ENCODE data around the gene PNP.
"Not testable (repeated sequence)": the region's sequence is repeated elsewhere in the genome, so short reads cannot be mapped to it uniquely, and the experiment has no call there.

PNP gene

GRCh38 chr14:20469242-20469889, at the start of gene PNP:
PNP (plus strand) TSS chr14:20469406; CDS start chr14:20469525, 119 bp downstream.
- peak; percentile 94 for DNase-seq

- DNase-seq, result no peak
Measured at GRCh38 chr14:20419419-20419818, 49.8 kb upstream of the PNP start.

GRCh38 chr14:20421267-20421666, 47.9 kb upstream of the PNP start:
- no peak for DNase-seq

DNA sequence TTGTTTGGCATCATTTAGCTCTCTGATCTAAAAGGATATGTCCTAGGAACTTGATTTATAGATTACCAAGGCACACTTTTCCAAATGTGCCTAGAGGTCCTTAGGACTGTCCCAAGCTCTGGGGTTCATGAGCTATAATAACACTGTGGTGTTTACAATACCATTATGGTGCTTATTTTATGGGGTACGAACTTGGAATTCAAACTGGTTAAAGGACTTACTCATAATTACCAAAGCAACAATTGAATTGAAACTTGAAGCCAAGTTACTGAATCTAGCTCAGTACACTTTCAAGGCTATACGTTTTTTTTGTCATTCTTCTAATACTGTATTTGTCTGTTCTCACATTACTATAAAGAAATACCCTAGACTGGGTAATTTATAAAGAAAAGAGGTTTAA, 46.3 kb upstream of the PNP start:
- DNase-seq, result no peak

GRCh38 chr14:20424851-20425250, 44.4 kb upstream of the PNP start:
- DNase-seq, result no peak

GRCh38 chr14:20427231-20428009, 41.8 kb upstream of the PNP start:
- no peak for DNase-seq

GRCh38 chr14:20428010-20428365, 41.2 kb upstream of the PNP start:
- DNase-seq, result no peak

GRCh38 chr14:20428802-20429201, 40.4 kb upstream of the PNP start:
- no peak for DNase-seq

DNA sequence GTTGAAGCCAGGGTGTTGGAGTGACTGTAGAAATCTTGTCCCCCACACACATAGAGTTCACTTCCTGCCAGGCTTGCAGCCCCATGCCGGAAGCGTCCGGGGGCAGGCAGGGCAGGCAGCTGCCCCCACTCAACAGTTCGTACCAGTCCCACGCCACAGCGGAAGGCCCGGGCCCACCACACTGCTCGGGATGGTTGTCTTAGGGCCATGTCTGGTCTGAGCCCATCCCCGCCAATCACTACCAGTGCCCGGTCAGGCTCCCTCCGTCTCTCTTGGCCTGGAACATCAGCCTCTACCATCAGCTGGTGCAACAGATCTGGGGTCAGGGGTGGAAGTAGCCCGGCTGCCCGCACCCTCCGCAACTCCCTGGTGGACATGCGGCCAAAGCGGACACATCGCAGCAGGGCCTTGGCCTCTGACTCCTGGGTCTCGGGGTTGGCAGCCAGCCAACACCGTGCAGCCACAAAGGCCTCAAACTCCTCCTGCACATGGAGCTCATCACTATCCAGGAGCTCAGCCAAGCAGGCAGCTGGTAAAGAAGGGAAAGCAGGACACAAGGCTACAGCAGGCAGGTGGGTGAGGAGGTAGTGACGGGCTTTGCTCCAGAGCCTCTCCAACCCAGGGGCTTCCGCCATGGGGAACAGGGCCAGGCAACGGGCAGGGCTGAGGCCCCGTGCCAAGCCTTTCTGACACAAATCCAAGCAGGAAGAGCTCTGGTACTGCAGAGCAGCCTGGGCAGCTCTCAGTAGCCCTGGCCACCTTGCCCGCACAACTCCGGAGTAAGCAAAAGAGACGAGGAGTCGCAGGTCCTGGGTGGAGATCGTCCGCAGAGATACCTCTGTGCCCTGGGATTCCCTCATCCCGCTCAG, 39.2 kb upstream of the PNP start:
- DNase-seq, result no peak

DNA sequence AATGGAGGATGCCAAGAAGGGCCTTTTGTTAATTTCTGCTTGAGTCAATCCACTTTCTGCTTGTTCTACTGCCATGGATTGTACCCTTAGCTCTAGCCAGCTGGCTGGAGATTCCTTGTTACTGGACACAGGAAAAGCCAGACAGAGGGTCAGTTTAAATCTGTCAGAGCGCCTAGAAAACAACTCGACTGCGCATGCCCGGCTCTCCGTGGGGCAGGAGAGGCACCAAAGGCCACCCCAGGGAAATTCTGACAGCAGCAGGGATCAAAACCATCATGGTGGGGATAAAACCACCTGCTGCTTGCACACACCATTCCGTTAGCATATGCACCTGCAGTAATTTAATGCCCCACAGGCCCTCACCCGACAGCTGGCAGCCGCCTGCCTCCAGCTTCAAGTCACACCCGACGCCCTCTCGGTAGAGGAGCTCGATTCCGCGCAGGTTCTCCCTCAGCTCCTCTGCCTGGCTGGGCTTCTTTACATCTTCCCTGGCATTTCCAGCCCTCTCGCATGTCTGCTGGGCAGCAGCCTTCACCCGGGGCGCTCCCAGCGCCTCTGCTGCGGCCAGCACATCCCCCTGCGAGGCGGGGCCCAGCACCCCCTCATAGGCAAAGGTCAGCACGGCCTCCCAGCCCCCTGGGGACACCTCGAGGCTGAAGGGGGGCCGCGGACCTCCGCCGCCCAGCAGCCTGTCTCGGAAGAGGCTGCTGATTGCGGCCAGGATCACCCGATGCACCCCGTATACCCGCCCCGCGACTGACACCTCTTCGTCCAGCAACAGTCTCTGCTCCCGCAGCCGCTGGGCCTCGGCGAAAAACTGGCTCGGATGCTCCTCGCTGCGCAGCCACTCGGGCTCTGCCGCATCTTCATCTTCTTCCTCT, 34.3 kb upstream of the PNP start:
- no peak for DNase-seq

- DNase-seq, result no peak
Measured at GRCh38 chr14:20435582-20436362, 33.4 kb upstream of the PNP start, which contains the start of gene KLHL33. KLHL33 (minus strand) TSS chr14:20436166; CDS start chr14:20435811, 355 bp downstream.

DNA sequence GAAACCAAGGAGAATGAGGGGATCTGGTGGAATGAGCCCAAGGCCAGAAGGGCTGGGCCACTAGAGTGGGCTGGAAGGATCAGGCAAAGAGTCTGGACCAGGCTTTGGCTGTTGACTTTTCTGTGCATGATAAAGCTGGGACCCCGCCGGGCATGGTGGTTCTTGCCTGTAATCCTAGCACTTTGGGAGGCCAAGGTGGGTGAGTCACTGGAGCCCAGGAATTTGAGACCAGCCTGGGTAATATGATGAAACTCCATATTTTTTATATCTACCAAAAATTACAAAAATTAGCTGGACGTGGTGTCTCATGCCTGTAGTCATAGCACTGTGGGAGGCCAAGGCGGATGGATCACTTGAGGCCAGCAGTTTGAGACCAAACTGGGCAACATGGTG, 32.8 kb upstream of the PNP start:
- DNase-seq, result no peak

DNA sequence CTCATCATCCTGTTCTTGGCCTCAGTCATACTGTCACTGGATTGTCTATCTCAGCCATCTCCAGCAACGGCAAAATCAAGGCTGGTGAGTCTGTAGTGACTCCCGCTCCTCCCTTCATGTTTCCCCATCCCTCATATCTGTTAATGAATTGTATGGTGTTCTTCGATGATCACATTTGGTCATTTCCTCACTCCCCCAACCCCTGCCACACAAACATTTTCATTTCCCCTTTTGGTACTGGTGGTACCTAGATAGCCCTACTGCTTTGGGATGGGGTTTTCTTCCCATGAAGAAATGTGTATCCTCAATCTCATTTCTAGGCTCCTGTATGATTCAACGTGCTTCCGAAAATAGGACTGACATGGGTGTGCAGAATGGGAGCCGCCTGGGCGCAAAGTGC, 30.5 kb upstream of the PNP start:
- no peak for DNase-seq

DNA sequence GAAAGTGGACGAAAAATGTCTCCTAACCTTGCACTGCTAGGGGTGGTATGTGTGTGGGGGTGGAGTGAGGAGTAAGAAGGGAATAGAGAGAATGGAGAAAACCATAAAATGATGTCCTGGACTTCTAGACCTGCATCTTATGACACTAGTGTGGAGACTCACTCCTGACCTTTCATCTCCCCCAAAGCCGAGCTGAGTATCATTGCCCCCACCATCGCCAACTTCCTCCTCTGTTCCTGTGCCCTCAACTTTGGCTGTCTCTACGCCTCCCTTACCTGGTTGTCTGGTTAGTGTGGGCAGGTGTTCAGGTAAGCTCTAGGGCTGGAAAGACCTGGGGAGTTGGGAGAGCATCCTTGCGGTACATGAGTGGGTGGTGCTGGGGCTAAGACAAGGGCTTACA, 28.7 kb upstream of the PNP start:
- DNase-seq, result no peak

DNA sequence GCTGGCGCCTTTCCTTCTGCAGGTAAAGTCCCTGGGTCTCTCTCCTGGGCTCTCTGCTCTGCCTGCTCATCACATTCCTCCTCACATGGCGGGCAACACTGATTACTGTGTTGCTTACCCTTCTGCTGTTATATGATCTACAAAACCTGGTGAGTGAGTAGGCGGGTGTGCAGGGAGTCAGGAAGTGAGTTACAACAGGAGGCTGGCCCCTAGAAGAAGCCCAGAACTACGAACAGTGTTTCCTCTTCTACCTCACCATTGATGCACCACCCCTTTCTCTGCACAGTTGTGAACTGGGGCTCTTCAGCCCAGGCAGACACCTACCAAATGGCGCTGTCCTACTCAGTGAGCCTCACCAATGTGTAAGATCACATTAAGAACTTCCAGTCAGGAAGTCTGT, 28.3 kb upstream of the PNP start:
- peak; percentile 41 for DNase-seq

DNA sequence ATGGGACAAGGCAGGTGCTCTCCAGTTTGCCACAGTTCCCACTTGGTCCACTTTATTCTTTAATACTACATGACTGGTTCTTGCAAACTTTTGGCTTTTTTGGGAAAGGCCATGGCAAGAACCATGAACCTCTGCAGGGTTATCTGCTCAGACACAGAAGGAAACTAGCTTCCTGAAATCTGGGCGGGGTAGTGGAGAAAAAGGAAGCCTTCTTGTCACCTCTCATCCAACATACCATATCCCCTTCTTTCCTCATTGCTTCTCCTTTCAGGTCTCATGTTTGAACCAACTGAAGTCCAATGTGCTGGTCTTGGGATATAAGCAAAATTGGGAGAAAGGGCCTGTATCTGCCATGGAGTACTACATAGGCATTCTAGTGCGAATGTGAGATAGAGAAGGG, 27.7 kb upstream of the PNP start:
- no peak for DNase-seq

DNA sequence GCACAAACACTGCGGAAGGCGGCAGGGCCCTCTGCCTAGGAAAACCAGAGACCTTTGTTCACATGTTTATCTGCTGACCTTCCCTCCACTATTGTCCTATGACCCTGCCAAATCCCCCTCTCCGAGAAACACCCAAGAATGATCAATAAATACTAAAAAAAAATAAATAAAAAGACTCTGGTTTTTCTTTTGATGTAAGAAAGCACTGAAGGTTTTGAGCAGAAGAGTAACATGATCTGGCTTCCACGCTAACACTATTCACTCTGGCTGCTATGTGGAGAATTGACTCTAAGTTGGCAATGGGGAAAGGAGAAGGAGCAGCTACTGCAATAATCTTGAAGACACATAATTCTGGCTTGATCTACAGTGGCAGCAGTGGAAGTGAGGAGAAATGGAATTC, 25.6 kb upstream of the PNP start:
- DNase-seq, result not testable (repeated sequence)

DNA sequence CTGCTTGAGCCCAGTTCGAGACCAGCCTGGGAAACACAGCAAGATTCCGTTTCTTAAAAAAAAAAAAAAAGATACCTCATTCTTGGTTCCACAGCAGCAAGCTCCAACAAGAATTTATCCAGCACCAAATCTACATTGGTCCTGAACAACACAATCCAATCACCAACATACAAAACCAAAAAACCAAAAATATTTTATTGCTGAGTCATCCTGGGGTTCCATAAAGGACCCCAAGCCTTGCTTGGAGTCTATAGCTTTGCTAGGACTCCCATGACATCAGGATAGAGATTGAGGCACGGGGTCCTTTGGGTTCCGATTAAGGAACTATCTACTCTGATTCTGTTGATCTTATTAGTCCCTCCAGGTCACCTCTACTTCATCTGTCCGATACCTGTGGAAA, 22.3 kb upstream of the PNP start:
- no peak for DNase-seq

- not testable (repeated sequence) for DNase-seq
Measured at GRCh38 chr14:20452831-20453230, 16.4 kb upstream of the PNP start.

DNA sequence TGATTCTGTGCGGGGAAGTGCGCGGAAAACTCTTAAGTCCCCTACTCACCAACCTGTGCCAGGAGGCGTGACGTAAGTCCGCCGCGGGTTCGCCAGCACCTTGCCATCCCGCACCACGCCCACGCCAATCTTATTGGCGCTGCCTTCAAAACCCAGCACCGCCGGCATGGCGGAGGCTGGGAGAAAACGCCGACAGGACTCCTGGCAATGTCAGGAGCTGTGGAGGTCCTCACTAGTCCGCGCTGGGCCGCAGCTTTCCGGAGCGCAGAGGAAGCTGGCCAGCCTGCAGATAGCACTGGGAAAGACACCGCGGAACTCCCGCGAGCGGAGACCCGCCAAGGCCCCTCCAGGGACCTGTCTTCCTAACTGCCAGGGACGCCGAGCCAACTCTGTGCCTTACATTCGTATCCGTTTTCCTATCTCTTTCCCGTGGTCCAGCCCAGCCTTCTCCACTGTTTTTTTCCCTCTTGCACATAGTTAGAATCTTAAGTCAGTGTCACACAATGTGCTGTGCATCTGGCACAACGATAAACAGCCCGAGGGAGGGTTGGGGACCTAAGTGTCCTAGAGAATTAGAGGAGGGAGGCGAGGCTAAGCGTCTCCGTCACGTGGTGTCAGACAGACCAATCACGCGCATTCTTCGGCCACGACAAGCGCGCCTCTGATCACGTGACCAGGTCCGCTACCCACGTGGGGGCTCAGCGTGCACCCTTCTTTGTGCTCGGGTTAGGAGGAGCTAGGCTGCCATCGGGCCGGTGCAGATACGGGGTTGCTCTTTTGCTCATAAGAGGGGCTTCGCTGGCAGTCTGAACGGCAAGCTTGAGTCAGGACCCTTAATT, 14.5 kb upstream of the PNP start, which contains the start of the genes APEX1 and OSGEP:
Gene APEX1 (plus strand): TSS at position 711 of the 839 bp plus-strand sequence. CDS start 420 bp downstream, outside the sequence.
Gene OSGEP (minus strand): TSS at position 297 of the 839 bp plus-strand sequence. CDS start 129 bp downstream, at position 168.
- DNase-seq, result peak; percentile 99
